H1 (cell line): ENCODE results near the gene HELT.

Experiments
- POLR2AphosphoS5 ChIP-seq: IDR thresholded peaks from 2 replicates; pipeline ENCODE4 v1.6.1; 2011; ENCODE audit warnings: low read depth, low read length
- RAD21 ChIP-seq, 2 experiments: IDR thresholded peaks in 1 of 2; conservative IDR thresholded peaks in 1 of 2; 2 replicates each; pipeline ENCODE4 v1.6.1; 2011; ENCODE audit warnings: low read depth in 2 of 2, low read length in 2 of 2, improper control_type of control experiment in 1 of 2, inconsistent platforms in 1 of 2, mild to moderate bottlenecking in 1 of 2, moderate library complexity in 1 of 2
- USF2 ChIP-seq: IDR thresholded peaks from 2 replicates; pipeline ENCODE4 v1.6.1; 2011; ENCODE audit warnings: low read length, improper control_type of control experiment

GRCh38 chr4:185039508-185040273, 21.4 kb downstream of the HELT start:
- no peak for TF ChIP-seq USF2
- peak; percentile 85 for TF ChIP-seq RAD21 (IDR thresholded peaks at IDR 0.05 in 1 of 2, conservative IDR thresholded peaks at IDR 0.05 in 1 of 2; ENCODE audit: low read depth in 2 of 2, low read length in 2 of 2)
- no peak for TF ChIP-seq POLR2AphosphoS5
